ENCODE measurements around the gene ADAMTS20.

- TF ChIP-seq CTCF (IDR thresholded peaks at IDR 0.05) (peak in 5 of 6 experiments; percentile 35 to 70 (median 44)), EP300 (IDR thresholded peaks at IDR 0.05) (no peak), POLR2AphosphoS5 (IDR thresholded peaks at IDR 0.05) (no peak), POLR2A (IDR thresholded peaks at IDR 0.05) (no peak)
These were observed 107.0 kb downstream of the ADAMTS20 start for GRCh38 chr12:43444940-43445564.

Measured in upper lobe of left lung (tissue), 4 donors.